Effector memory CD4-positive, alpha-beta T cell (primary cell): ENCODE data around the gene LY86.

Experiments
- DNase-seq, 3 donors: peaks; one replicate each; pipeline ENCODE4 v3.0.0-alpha.2; 2020
- H3K27ac ChIP-seq: 2 replicates; pipeline ENCODE4 v1.7.0; 2013; ENCODE audit warnings: mild to moderate bottlenecking, low read length, moderate library complexity; ENCODE audit not compliant: insufficient read depth, poor library complexity, severe bottlenecking
- H3K27me3 ChIP-seq: replicated peaks from 2 replicates; pipeline ENCODE4 v1.7.0; 2013; ENCODE audit warnings: mild to moderate bottlenecking, low read length; ENCODE audit not compliant: insufficient read depth, control insufficient read depth, poor library complexity, severe bottlenecking
- H3K36me3 ChIP-seq: 2 replicates; pipeline ENCODE4 v1.7.0; 2013; ENCODE audit warnings: mild to moderate bottlenecking, low read length, moderate library complexity; ENCODE audit not compliant: control insufficient read depth, insufficient read depth
- H3K4me1 ChIP-seq: 2 replicates; pipeline ENCODE4 v1.7.0; 2013; ENCODE audit warnings: low read length, mild to moderate bottlenecking; ENCODE audit not compliant: control insufficient read depth, insufficient read depth, poor library complexity, severe bottlenecking
- H3K4me3 ChIP-seq: 2 replicates; pipeline ENCODE4 v1.7.0; 2013; ENCODE audit warnings: low read length, low read depth, mild to moderate bottlenecking; ENCODE audit not compliant: insufficient read depth, poor library complexity, severe bottlenecking
- H3K9me3 ChIP-seq: 2 replicates; pipeline ENCODE4 v1.7.0; 2013; ENCODE audit warnings: mild to moderate bottlenecking, low read length, moderate library complexity; ENCODE audit not compliant: control insufficient read depth

LY86 gene

GRCh38 chr6:6569811-6570164 lies 18.7 kb upstream of the LY86 start:
- Histone ChIP-seq H3K36me3 (no peaks in the 10 kb centered on the region), H3K27me3 (no peaks in the 10 kb centered on the region), H3K9me3 (no peaks in the 10 kb centered on the region), H3K4me3 (no peak overlapping the region), H3K27ac (no peak overlapping the region), H3K4me1 (no peaks in the 10 kb centered on the region)
- DNase-seq, result no peak

DNA sequence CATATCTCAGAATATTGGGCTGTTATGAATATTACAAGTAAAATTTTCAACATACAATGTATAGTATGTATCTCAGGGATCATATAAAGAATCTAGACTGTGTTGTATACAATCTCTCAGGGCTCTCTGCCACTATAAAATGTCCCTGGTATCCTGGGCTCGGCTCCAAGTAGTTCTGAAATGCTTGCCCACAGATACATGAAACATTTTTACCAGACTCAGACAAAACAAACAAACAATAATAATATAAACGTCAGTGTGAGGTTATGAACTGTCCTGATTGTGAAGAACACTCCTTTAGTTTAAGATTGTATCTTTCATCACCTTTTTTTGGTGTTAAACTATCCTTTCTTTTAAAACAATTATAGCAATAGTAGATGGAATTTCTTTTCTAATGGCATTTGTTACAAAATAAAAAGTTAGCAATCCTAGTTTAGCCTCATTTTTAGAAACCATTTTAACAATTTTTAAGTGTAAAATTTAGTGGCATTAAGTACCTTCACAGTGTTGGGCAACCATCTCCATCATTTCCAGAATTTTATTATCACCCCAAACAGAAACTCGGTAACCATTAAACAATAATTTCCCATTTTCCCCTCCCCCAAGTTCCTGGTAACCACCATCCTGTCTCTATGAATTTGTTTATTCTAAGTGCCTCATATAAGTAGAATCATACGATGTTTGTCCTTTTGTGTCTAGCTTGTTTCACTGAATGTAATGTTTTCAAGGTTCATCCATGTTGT lies 17.4 kb upstream of the LY86 start:
- no peak for DNase-seq
- H3K27me3 ChIP-seq, result no peaks in the 10 kb centered on the region
- no peak overlapping the region for H3K27ac ChIP-seq
- no peaks in the 10 kb centered on the region for H3K36me3 ChIP-seq
- no peak overlapping the region for H3K4me3 ChIP-seq
- H3K4me1 ChIP-seq, result no peaks in the 10 kb centered on the region
- H3K9me3 ChIP-seq, result no peaks in the 10 kb centered on the region

DNA sequence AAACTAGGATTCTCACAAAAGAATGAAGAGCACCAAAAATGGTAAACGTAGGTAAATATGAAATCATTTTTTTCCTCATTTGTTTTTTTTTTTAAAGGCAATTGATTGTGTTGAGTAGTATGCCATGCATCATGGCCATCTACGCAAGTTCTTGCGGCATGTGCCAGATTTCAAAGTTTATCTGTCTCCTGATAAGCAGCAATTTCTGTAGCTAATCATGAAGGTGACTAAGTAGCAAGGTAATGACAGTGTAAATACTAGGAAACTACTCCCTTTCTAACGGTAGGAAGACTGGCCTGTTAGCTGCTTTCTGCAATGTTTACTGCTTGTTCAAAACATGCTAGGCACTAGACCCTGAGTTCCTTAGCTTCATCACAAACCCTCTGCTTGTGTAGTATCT lies 13.4 kb upstream of the LY86 start:
- Histone ChIP-seq H3K9me3 (no peaks in the 10 kb centered on the region), H3K36me3 (no peaks in the 10 kb centered on the region), H3K4me3 (no peak overlapping the region), H3K27me3 (no peaks in the 10 kb centered on the region), H3K4me1 (no peaks in the 10 kb centered on the region), H3K27ac (no peak overlapping the region)
- no peak for DNase-seq

DNA sequence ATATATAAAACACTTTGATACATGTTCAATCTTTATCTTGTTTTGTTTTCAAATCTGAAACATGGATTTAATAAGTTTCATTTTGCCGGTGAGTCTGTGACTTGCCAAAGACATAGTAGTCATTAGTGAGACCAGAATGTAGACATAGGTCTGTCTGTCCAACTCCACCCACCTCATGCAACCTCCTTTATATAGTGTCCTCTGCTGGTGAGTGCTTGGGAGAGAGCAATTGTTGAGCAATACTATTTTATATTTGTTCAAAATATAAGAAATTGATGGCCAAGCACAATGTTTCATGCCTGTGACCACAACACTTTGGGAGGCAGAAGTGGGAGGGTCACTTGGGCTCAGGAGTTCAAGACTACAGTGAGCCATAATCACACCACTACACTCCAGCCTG lies 10.8 kb upstream of the LY86 start:
- Histone ChIP-seq H3K36me3 (no peaks in the 10 kb centered on the region), H3K27me3 (no peaks in the 10 kb centered on the region), H3K4me3 (no peak overlapping the region), H3K27ac (no peak overlapping the region), H3K4me1 (no peaks in the 10 kb centered on the region), H3K9me3 (no peaks in the 10 kb centered on the region)
- DNase-seq, result no peak

DNA sequence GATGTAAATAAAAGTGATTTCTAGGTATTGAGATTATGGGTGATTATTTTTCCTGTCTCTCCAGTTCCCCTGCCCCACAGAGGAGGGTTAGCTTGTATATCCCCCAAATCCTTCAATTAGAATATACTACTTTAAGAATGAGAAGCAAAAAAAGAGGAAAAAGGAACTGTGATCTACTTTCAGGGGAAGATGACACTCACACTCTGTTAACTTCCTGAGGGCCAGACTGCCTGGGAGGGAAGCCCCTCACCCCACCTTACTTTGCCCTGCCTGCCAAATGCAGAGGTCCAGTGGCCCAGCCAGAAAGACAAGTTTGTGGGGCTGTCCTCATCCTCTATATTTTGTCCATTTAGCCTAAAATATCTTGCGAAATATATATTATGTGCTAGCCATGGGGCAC lies 9.2 kb upstream of the LY86 start:
- DNase-seq, result no peak
- no peaks in the 10 kb centered on the region for H3K9me3 ChIP-seq
- no peak overlapping the region for H3K4me3 ChIP-seq
- H3K4me1 ChIP-seq, result no peaks in the 10 kb centered on the region
- no peak overlapping the region for H3K27ac ChIP-seq
- H3K36me3 ChIP-seq, result no peaks in the 10 kb centered on the region
- H3K27me3 ChIP-seq, result no peaks in the 10 kb centered on the region

DNA sequence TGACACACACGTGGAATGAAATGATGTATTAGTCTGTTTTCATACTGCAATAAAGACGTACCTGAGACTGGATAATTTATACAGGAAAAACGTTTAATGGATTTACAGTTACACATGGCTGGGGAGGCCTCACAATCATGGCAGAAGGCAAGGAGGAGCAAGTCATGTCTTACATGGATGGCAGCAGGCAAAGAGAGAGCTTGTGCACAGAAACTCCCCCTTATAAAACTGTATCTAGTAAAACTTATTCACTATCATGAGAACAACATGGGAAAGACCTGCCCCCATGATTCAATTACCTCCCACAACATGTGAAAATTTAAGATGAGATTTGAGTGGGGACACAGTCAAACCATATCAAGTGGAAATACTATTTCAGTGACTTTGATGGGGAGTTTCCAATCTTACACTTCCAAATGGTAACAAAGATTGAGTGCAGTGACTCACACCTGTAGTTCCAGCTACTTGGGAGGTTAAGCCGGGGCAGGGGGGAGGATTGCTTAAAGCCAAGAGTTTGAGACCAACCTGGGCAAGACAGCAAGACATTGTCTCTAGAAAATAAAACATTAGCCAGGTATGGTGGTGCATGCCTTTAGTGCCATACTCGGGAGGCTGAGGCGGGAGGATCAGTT lies 8.2 kb upstream of the LY86 start:
- Histone ChIP-seq H3K4me1 (no peaks in the 10 kb centered on the region), H3K27me3 (no peaks in the 10 kb centered on the region), H3K36me3 (no peaks in the 10 kb centered on the region), H3K9me3 (no peaks in the 10 kb centered on the region), H3K4me3 (no peak overlapping the region), H3K27ac (no peak overlapping the region)
- DNase-seq, result no peak

- H3K9me3 ChIP-seq, result no peaks in the 10 kb centered on the region
- DNase-seq, result no peak
- H3K36me3 ChIP-seq, result no peaks in the 10 kb centered on the region
- no peaks in the 10 kb centered on the region for H3K4me1 ChIP-seq
- H3K27me3 ChIP-seq, result no peaks in the 10 kb centered on the region
- no peak overlapping the region for H3K4me3 ChIP-seq
- no peak overlapping the region for H3K27ac ChIP-seq
Measured at GRCh38 chr6:6581054-6581453, 7.5 kb upstream of the LY86 start.

DNA sequence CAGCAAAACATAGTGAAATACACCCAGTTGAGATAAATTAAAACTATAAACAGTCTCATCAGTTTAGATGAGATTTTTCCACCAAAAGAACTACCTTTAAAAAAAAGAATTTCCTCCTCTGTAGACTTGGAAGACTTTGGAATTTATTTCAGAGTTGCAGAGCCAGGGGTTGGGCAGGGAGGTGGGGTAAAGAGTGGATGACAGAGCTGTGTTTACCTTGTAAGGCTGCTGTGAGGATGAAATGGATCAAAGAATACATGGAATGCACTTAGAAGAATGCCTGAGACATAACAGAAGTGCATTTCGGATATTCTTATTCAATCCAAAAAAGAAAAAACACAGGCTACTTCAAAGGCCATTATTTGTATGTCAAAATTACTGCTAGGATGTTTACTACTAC lies 6.4 kb upstream of the LY86 start:
- H3K4me1 ChIP-seq, result no peaks in the 10 kb centered on the region
- H3K4me3 ChIP-seq, result no peak overlapping the region
- no peaks in the 10 kb centered on the region for H3K36me3 ChIP-seq
- no peaks in the 10 kb centered on the region for H3K27me3 ChIP-seq
- no peak for DNase-seq
- no peaks in the 10 kb centered on the region for H3K9me3 ChIP-seq
- H3K27ac ChIP-seq, result no peak overlapping the region

GRCh38 chr6:6583836-6584235 lies 4.7 kb upstream of the LY86 start:
- Histone ChIP-seq H3K27ac (no peak overlapping the region), H3K9me3 (no peaks in the 10 kb centered on the region), H3K4me3 (no peak overlapping the region), H3K4me1 (no peaks in the 10 kb centered on the region), H3K36me3 (no peaks in the 10 kb centered on the region), H3K27me3 (no peaks in the 10 kb centered on the region)
- no peak for DNase-seq

DNA sequence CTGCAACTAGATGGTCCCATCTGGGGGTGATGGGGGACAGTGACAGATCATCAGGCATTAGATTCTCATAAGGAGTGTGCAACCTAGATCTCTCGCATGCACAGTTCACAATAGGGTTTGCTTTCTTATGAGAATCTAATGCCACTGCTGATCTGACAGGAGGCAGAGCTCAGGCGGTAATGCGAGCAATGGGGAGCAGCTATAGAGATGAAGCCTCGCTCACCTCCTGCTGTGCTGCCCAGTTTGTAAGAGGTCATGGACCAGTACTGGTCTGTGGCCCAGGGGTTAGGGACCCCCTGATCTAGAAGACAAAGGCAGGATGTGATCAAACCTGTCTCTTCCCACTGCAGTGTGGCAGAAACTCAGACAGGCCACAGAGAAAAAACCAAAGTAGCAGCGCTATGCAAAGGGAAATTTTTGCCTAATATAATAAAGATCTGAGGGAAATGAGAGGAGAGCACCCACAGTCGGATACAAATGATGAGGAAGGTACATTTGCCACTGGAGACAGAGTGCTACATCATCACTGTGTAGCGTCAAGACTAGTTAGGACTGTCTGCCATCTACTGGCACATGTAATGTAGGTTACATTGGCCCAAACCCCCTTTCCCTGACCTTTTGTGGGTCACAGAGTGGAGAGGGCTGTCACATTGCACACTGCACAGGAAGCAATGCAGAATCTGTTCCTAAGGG lies 4.1 kb upstream of the LY86 start:
- H3K4me1 ChIP-seq, result no peaks in the 10 kb centered on the region
- H3K36me3 ChIP-seq, result no peaks in the 10 kb centered on the region
- no peak overlapping the region for H3K27ac ChIP-seq
- no peaks in the 10 kb centered on the region for H3K27me3 ChIP-seq
- no peak for DNase-seq
- H3K9me3 ChIP-seq, result no peaks in the 10 kb centered on the region
- H3K4me3 ChIP-seq, result no peak overlapping the region
